Body of pancreas (tissue), 4 donors: Measurements from ENCODE around the gene UNC13C.

Experiments
- POLR2A ChIP-seq, 3 donors: fragments of 450-650 bp; IDR thresholded peaks; one replicate each; pipeline ENCODE4 v1.6.1; 2016; ENCODE audit warnings: antibody characterized with exemption in 3 of 3, mild to moderate bottlenecking in 2 of 3
- TF ChIP-seq, protein P1 (sequence below), 7 experiments: fragments of 450-650 bp in 4 of 7; fragments of 200-600 bp in 3 of 7; sonication (generic) in 3 of 7; IDR thresholded peaks; one replicate each; pipeline ENCODE4 v1.5.1; 2016 to 2019; ENCODE audit warnings: antibody characterized with exemption in 7 of 7

GRCh38 chr15:54559405-54560069, 581.3 kb downstream of the UNC13C start:
- TF ChIP-seq, protein P1, sequence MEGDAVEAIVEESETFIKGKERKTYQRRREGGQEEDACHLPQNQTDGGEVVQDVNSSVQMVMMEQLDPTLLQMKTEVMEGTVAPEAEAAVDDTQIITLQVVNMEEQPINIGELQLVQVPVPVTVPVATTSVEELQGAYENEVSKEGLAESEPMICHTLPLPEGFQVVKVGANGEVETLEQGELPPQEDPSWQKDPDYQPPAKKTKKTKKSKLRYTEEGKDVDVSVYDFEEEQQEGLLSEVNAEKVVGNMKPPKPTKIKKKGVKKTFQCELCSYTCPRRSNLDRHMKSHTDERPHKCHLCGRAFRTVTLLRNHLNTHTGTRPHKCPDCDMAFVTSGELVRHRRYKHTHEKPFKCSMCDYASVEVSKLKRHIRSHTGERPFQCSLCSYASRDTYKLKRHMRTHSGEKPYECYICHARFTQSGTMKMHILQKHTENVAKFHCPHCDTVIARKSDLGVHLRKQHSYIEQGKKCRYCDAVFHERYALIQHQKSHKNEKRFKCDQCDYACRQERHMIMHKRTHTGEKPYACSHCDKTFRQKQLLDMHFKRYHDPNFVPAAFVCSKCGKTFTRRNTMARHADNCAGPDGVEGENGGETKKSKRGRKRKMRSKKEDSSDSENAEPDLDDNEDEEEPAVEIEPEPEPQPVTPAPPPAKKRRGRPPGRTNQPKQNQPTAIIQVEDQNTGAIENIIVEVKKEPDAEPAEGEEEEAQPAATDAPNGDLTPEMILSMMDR (IDR thresholded peaks at IDR 0.05), result no peak
- no peak for TF ChIP-seq POLR2A (IDR thresholded peaks at IDR 0.05)
